ENCODE results near the gene PTPRM. TPM values are rescaled to one million over a fixed set of nuclear protein-coding genes. Genes with fewer than 3 reads are reported as not detected.
A peak's percentile ranks its signal among the peaks of the same experiment; 100 is the strongest.

PTPRM gene
- total and polyA plus RNA-seq, 2 of the 8 experiments (the other 6 are each of a cell fraction or from before 2014, with no cell fraction given), result 4.1 to 7.0 TPM

DNA sequence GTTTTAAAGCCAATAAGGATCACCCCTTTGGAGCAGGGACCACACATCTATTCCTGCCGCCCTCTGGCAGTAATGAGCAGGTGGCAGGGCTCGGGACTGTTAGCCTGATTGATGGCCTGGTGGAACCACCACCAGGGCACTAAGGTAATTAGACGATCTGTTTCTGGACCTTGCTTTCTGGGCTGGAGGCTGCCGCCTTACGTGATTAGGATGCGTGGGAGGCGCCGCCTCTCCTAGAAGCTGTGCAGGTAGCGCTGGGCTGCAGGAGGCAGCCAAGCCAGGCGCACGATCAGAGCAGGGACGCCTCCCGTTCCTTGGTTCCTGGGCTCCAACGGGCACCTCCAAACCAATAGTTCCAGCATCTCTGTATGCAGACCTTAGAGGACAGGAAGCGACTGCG is 799.5 kb downstream of the PTPRM start:
- Histone ChIP-seq H2BK12ac (ENCODE audit: low read depth, low read length) (no peak overlapping the region), H3K4ac (replicated peaks; ENCODE audit: insufficient read length, low read depth, low read length) (no peak overlapping the region), H3K9me3 (ENCODE audit: insufficient read depth in 2 of 2, low read depth in 1 of 2, low read length in 1 of 2) (no peaks in the 10 kb centered on the region), H3K36me3 (ENCODE audit: control insufficient read depth in 2 of 4, insufficient read depth in 4 of 4, low read length in 3 of 4) (no peaks in the 10 kb centered on the region), H3K27me3 (replicated peaks in 1 of 4; ENCODE audit: control insufficient read depth in 3 of 4, extremely low read depth in 1 of 4, insufficient read depth in 3 of 4, low read length in 3 of 4) (peaks cover 0 to 6% (median 4%) of the 10 kb centered on the region in 4 experiments; a peak in 4 of 7 replicates), H3K23me2 (ENCODE audit: low read depth, low read length) (no peaks in the 10 kb centered on the region; the same call in 1 of the 2 replicates), H4K91ac (replicated peaks; ENCODE audit: insufficient read length, low read length) (no peak overlapping the region), H3K18ac (ENCODE audit: extremely low read depth, low read length) (no peak overlapping the region), H2BK120ac (replicated peaks; ENCODE audit: low read depth, low read length) (no peak overlapping the region), H2AK5ac (ENCODE audit: low read depth, low read length) (no peak overlapping the region), H2BK5ac (ENCODE audit: low read depth, low read length) (no peak overlapping the region), H2BK15ac (ENCODE audit: low read length) (no peak overlapping the region), H4K20me1 (replicated peaks in 1 of 2; ENCODE audit: control insufficient read depth in 1 of 2, insufficient read depth in 2 of 2, low read length in 2 of 2) (no peaks in the 10 kb centered on the region), H3K56ac (replicated peaks; ENCODE audit: insufficient read length, low read depth, low read length) (no peak overlapping the region), H4K5ac (ENCODE audit: insufficient read length, low read depth, low read length) (no peak overlapping the region), H2BK20ac (ENCODE audit: low read length) (no peak overlapping the region), H3K9ac (replicated peaks in 1 of 4; ENCODE audit: extremely low read depth in 1 of 4, low read depth in 3 of 4, low read length in 3 of 4) (no peak overlapping the region), H3K23ac (ENCODE audit: insufficient read length) (no peak overlapping the region), H4K8ac (ENCODE audit: extremely low read depth, insufficient read depth, low read length) (no peak overlapping the region; the same call in 1 of the 2 replicates), H3K79me1 (ENCODE audit: low read depth, low read length) (no peaks in the 10 kb centered on the region), H3K27ac (ENCODE audit: low read depth, low read length) (no peak overlapping the region), H3K4me1 (replicated peaks in 1 of 4; ENCODE audit: control insufficient read depth in 3 of 4, insufficient read depth in 4 of 4, low read length in 3 of 4) (peaks cover 0 to 6% (median 2%) of the 10 kb centered on the region in 4 experiments; a peak in 5 of 7 replicates), H3K4me3 (ENCODE audit: extremely low read depth in 1 of 4, insufficient read depth in 2 of 4, low read depth in 3 of 4, low read length in 4 of 4) (peak overlapping the region in 2 of 4 experiments; percentile 47 to 52; a peak in 4 of 8 replicates), H2AFZ (ENCODE audit: low read length) (no peak overlapping the region), H3K79me2 (ENCODE audit: control insufficient read depth in 1 of 2, insufficient read depth in 2 of 2, low read length in 2 of 2) (no peaks in the 10 kb centered on the region), H3K14ac (ENCODE audit: insufficient read length) (no peak overlapping the region), H3K4me2 (ENCODE audit: insufficient read depth in 1 of 2, low read depth in 2 of 2, low read length in 2 of 2) (peak overlapping the region; percentile 62)
- POLR2A ChIA-PET (ENCODE audit: partially characterized antibody), result no interaction called here
- CTCF ChIA-PET (ENCODE audit: partially characterized antibody), result interaction anchor here (0.5 to 1.8 kb wide), 4 partner anchors 19 to 374 kb away, joined by 3 to 6 read pairs (median 4); no protein-coding TSS in a partner anchor
- FAIRE-seq (no peak), DNase-seq (ENCODE audit: low read depth in 1 of 2, low spot score in 2 of 2) (no peak)
- WGBS, 2 experiments (ENCODE audit: extremely low coverage in 1 of 2, insufficient coverage in 1 of 2, insufficient read length in 1 of 2, insufficient replicate concordance in 2 of 2, low coverage in 1 of 2, low lambda C conversion rate in 2 of 2, missing lambda C conversion rate in 1 of 2), result 69% methylated on average over 16 of the region's 16 CpGs; no CpG with 5 or more reads in 1 of the 2 experiments
